HG03439 (cell line): ENCODE data around the gene SND1.

ENCODE experiments used
- ATAC-seq: cut with Tn5 transposase; IDR thresholded peaks from one replicate; pipeline ENCODE4 v1.9.1; 2021; ENCODE audit warnings: mild to moderate bottlenecking, moderate library complexity; ENCODE audit not compliant: unreplicated experiment

Gene SND1

DNA sequence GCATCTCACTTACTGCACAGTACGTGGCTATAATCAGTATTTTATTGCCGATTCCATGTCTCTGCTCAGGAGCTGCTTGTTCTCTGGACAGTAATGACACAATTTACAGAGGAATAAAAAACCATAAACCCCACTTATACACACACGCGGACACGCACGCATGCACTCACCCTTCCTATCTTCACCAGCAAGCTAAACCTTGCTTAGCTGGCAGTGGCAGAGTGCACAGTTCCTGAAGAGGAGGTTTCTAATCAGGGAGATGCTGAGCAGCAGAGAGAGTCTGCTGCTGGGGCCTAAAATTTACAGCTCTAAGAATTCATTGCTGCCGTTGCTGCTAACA lies 66.3 kb downstream of the SND1 start:
- no peak for ATAC-seq

DNA sequence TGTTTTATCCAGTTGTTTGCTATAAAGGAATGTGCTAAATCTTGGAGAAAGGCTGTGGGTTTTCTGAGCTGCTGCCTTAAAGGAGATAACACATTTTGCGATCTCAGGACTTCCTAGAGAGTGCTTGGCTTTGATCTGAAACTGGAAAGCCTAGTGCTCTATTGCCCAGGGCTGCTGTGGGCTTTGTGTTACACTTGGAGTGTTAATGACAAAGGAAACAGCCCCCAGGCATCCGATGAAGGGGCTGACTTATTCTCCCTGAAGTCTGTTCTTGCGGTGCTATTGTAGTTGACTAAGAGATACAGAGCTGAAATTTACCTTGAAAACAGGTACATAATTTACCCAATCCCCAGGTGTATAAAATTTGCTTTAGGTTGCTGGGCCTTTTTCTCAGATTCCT lies 74.5 kb downstream of the SND1 start:
- ATAC-seq = no peak

DNA sequence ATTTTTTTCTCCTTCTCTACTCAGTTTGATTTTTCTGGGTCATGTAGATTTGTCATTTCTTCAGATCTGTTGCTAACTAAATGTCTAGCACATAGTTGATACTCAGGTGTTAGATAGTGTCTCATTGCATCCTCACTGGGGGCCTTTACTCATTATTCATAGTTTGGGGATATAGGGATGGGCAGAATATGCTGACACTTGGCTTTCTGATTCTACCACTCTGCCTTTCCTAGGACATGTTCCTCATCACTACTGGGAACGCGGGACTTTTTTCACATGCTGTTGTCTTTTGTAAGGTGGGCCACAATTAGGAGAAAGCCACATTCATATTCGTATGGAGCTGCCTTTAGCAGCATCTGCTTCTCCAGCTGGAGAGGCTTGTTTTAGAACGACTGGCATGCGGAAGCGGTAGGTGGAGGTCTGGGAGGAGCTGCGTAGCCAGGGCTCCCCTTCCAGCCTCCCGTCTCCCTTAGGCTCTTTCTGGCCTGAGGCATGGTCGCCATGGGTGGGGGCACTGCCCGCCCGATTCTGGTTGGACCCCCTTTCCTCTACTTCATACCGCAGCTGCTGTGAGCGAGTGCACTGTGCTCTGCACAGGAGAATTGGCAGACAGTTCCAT lies 78.8 kb downstream of the SND1 start:
- ATAC-seq = no peak

DNA sequence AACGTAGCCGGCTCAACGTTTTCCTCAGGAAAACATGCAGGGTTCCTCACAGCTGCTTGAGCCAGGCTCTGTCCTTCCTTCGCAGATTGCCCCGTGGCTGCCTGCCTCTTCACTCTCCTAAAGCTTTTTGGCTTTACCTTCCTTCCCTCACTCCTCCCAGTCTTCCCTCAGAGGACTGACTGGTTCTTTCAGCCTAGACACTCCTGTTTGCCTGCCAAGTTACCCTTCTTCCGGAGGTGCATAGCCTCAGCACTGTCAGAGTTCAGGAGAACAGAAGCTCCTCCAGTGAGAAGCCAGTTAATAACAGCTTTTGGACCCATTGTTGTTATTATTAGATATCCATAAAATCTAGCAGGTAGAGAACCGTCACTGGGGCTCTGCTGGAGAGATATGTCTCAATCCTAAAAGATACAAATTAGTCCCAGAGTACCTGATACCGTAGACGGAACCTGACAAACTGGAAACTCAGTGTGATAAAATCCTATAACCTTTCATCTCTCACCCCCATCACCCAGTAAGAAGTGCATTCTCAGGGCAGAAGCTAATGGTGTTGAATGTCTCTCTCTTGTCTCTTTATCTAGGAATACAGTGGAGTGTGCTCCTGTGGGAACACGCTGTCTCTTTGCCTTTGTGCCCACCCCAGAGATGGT lies 79.6 kb downstream of the SND1 start:
- ATAC-seq = no peak

DNA sequence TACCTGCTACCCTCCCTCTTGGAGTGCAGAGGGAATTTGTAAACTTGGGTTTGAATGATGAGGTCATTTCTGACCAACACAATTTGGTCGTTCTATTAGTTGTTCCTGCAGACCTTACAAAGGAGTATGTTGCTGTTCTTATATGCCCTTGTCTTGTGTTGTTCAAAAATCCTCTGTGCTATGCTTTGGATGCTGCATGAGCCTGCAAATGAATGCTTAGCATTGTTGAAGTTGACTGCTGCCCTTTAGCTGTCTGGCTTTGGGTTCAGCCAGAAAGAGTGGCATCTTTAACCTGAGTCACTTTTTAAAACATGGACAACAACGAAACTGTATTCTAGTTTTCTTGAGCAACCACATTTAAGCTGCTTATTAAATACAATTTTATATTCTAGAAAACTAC lies 80.3 kb downstream of the SND1 start:
- no peak for ATAC-seq

DNA sequence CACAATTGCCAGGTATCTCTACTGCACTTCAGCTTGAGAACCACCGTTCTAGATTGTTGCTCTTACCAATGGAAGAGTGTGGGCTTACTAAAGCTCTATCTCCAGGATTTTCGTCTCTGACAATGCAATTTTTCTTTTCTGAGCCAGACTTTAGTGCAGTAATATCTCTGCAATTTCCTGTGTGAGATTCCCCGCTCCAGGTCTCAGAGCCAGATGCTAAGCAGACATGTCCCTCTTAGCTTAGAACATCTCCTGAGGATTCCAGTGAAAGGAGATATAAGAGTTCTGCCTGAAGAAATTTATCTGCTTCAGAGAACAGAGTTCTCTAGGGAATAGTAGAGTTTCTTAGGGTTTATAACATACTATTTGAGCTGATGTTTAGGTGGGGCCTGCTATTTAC lies 82.0 kb downstream of the SND1 start:
- no peak for ATAC-seq

DNA sequence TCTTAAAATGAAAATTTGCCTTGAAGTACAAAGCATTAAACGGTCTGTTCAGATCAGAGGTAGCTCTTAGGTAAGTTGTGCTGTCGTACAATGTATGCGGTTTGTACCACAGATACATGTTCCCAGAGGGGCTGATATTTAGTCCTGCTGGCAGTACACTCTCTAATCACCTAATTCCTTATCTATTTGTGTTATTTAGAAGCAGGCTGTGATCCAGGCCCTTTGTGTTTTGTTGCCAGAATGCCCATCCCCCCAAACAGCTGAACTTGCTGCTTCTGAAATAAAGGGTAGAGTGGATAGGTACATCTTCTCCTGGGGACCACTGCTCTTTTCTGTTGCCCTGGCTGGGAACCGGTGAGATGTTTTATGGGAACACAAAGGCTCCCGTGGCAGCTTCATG lies 84.5 kb downstream of the SND1 start:
- ATAC-seq = no peak

DNA sequence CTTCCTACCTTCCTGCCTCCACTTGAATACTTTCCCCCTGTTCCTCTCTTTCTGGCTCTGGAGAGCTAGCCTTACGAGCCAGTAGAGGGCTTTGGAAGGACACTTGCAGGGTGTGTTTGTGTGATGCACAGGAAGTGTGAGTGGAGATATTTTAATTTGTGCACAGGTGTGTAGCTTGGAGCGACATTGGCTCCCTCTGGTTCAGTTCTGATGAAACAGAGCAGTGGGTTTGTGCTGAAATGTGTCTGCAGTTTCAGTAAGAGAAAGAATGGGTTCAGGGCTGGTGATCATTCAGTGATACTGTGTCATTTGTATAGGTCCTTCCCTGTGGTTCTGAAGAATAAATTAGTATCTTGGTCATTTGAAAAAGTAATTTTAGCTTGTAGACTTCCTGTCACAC lies 86.9 kb downstream of the SND1 start:
- ATAC-seq = no peak

DNA sequence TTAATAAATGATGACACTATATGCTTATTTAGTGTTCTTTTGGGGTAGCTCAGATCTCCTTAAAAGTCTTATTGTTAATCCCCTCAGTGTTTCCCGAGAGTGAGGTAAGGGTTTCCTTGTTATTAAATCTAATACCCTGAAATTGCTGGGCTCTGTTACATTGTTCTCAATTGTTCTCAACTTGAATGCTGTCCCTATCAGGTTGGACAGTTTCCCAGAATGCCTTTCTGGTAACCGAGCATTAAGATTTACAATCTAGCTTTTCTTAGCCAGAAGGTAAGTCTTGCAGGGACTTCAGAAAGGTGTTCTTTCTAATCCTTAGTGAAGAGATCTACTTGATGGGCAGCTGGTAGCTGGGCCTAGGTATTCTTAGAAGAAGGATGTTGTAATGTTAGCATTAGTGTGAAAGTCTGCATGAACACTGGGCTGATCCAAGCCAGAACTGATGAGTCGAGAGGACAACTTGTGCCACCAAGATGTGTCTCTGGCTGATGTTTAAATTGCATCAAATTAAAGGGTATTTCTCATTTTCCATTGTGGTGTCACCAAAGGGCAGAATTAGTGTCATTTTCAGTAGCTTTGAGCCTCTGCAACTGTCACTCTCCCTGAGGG lies 89.9 kb downstream of the SND1 start:
- ATAC-seq = no peak

DNA sequence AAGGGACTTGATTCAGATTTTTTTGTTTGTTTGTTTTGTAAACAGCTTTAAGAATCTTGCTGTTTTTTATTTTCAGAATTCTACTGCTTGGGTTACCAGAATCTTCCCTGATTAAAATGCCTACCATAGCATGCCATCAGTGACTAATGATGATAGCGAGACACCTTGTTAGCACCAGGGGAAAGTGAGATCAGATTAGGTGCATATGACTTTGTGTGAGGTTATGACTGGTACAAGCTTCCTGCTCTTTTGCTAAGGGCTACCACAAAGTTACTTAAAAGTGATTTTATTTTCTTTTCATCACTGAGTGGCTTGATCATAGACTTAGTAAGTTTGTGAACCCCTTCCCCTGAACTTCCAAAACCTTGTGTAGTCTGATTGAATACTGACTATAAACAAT lies 93.5 kb downstream of the SND1 start:
- no peak for ATAC-seq

DNA sequence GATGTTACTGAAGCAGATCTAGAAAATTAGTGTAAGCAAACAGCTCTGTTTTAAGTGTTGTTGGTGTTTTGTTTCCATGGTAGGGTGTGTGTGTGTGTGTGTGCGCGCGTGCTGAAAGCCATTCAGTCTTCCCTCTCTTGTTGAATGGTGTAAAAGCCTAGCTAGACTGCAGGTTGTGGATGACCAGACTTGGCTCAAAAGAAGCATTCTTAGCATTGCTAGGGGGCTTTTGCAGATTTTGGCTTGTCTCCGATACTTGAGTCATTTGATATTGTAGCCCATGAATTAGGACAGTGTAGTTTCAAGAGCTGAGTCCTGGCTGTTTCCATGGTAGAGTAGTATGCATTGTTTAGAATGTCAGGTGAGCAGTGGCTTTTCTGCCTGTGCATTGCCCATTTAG lies 99.1 kb downstream of the SND1 start:
- ATAC-seq = no peak

DNA sequence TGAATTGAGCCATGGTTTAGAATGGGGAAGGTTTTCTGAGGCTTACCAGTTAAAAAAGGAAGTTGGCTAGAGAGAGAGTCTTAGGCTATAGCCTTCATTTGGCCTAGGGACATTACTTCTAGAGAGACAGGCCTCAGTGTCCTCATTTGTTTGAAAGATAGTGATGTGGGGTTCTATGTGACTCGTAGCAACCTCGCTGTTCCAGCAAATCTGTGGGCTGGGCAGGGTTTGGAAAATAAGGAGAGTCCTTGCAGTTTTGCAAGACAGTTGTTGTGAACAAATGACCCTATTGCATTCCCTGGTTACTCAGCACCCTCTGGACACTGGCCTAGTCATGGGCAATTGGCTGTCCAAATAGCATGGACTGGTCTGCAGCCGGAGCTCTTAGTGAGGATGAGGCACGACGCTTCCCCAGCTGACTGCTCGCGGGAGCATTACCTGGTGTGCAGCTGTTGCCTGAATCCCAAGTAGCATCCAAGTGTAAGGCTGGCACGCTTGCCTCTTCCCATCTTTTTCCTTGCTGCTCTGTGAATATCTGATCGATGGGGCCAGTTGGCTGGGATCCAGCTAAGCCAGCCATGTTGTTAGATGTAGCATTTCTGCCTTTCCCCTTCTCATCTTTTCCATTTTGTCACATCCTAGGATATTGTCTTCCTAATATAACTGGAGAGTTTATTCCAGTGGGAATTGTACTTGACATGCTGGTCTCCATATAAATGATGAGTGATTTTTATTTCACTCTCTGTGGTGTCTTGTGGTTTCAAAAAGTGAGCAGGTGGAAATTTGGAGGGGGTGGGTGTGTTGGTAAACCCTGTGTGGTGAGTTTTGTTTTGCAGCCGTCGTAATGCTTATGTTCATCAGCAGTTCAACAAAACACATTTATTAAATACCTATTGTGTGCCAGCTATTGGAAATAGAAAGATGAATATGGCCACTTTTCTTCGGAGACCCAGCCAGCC lies 99.8 kb downstream of the SND1 start:
- no peak for ATAC-seq

DNA sequence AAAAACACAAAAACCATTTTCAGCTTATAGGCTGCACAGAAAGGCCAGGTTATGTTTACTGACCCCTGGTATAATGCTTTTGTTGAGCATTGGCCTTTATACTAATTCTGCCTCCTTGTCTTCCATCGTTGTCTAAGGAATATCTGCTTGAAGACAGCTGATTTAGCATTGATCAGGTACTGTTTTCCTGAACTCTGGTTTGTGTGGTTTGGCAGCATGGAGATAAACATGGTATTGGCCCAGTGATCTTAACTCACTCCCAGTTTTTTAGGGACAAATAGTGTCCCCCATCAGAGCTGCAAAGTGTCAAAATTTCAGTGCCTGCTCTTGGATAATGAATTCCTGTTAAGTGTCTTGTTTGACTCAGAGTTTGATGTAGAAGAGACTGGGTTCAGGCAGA lies 100.8 kb downstream of the SND1 start:
- ATAC-seq = no peak

DNA sequence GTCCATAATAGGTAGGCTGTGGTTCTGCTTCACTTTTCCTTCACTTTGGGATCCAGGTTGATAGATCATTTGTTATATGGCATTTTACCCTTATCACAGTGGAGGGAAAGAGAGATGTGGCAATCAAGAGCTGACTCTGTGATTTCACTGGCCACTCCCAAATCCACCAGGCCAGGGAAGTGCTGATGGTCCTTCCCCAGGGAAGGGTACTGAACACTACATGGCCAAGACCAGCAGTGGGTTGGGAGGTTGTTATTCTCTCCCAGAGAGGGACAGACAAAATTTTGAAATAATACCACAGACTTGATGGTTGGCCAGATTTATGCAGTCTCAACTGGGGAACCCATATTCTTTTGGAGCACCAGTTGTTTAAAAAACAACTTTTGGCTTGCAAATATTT lies 102.5 kb downstream of the SND1 start:
- no peak for ATAC-seq

DNA sequence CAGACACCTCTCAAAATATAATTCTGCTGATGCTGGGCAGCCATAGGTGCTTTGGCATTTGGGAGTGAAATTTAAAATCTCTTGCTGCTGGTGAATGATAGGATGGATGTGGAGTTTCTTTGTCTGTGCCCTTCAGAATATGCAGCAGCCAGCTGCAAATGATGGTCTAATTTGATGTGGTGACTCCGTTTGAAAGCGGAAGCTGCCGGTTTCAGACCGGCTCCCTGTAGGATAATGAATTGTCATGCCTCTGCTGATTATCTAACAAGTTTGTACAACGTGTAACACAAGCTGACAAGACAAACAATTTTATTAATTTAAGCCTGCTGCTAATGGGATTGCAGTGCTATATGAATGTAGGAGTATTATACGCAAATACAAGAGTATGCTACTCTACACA lies 103.5 kb downstream of the SND1 start:
- no peak for ATAC-seq

DNA sequence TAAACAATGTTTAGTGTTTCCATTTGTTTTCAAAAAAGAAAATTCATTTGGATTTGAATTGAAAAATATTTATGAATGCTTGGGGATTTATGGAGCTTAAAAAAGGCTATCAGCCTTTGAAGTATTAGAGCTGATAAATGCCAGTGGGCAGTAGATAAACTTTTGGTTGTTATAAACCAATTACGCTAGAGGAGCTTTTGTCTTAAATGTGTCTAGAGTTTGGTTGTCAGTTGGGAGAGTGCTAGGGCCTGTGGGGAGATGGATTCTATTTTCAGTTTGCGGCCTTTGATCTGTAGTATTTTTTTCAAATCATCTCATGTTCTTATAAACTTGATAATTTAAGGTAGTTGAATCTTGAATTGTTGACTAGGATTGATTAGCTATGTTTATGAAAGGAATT lies 104.0 kb downstream of the SND1 start:
- ATAC-seq = no peak

DNA sequence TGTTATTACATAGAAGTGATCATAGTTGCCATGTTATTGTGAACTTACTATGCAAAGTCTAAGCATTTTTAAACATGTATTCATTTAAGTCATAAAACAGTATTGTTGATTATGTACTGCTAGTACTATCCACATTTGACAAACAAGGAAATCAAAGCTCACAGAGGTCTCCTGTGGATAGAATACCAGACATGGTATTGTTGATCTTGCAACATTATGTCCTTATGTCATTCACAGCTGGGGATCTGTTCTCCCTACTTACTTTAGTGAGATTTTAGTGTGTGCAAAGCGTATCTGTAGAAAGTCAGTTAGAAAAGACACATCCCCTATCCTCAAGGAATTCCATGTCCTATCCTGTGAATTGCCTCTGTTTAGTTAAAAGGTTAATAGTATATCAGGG lies 106.1 kb downstream of the SND1 start:
- ATAC-seq = no peak

DNA sequence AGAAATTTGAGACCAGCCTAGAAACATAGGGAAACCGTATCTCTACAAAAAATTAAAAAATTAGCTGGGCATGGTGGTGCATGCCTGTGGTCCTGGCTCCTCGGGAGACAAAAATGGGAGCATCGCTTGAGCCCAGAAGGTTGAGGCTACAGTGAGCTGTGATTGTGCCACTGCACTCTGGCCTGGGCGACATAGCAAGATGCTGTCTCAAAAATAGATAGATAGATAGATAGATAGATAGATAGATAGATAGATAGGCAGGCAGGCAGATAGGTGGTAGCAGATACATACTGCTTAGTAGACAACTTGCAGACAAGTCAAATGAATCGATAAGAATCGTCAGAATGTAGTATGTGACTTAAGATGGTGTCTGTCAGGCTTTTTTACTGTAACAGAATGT lies 106.9 kb downstream of the SND1 start:
- no peak for ATAC-seq

DNA sequence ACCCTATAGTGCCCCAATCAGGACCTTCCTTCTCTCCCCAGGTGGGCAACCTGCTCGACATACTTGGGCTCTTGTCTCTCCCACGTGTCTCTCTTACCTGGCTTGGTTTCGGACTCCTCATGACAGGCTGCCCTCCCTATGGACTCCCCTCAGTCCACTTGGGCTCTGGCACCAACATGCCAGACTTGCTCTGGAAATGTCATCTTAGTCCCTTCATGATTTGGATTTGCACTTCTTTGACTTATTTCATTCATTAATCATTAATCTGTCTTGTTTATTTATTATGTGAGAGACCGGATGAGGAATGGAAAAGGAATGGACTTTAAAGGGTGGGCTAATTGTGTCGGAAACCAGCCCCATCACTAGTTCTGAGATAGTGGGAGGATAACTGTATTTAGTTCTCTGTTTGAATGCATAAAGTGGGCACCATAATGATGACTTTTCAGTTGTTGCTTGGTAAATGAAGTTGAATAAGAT lies 108.0 kb downstream of the SND1 start:
- no peak for ATAC-seq

DNA sequence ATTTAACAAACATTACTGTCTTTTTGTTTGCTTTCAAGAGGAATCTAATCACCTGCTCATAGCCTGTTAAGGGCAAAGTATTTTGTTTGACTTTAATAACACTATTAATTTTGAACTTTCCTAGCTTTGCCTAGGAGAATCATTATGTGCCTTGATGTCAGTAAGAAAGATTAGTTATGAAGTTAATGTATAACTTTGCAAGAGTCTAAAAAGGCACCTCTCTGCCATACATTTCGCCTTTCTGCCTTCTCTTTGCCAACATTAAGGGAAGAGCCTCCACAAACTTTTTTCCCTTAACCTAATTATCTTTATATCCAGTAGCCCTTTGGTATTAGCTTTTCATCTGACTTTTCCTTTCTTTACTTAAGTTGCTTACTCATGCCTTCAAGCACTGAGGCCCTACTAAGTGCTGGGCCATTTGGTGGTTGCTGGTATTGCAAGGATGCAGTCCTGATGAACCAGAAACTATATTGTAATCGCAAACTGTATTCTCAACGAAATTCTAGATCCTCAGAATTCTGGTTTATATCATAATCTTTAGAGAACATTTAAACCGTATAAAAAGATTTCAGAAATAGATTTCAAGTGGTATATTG lies 108.5 kb downstream of the SND1 start:
- no peak for ATAC-seq

DNA sequence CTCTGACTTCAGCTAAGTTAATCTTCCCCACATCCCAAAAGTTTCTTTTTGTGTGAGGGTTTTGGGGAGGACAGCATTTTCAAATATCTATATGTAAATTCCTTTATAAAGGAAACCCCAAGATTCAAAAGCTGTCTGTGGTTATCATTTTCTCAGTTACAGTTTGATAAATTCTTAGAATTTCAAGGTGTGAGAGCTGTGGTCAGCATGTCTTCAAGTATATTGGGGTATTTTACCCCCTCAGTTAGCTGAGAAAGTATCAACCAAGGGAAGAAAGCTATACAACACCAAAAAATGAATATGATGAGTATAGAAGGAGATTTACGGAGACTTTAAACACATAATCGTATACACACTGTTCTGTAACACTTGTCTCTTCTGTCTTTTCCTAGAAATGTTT lies 109.2 kb downstream of the SND1 start:
- ATAC-seq = no peak
